K562 (cell line): Measurements from ENCODE around the gene CRELD2.

Experiments used
- CEBPZ ChIP-seq: fragments of 150-350 bp; IDR thresholded peaks from 2 replicates; pipeline ENCODE4 v1.6.1; 2014; ENCODE audit warnings: low read depth, mild to moderate bottlenecking, low read length, borderline replicate concordance
- PHB ChIP-seq: fragments of 250-450 bp; sonication (Bioruptor Pico); IDR thresholded peaks from 2 replicates; pipeline ENCODE4 v1.5.0; 2021
- POLR2A ChIP-seq: fragments of 450-650 bp; conservative IDR thresholded peaks from 2 replicates; pipeline ENCODE4 v1.6.1; 2016
- RHOXF2B ChIP-seq: fragments of 250-450 bp; sonication (Bioruptor Pico); conservative IDR thresholded peaks from 2 replicates; pipeline ENCODE4 v1.5.1; 2021
- SMAD4 ChIP-seq: fragments of 250-450 bp; sonication (Bioruptor Pico); conservative IDR thresholded peaks from 2 replicates; pipeline ENCODE4 v1.8.0; 2021; ENCODE audit warnings: inconsistent platforms, mild to moderate bottlenecking, moderate library complexity
- ZBTB11 ChIP-seq, 3 experiments: fragments of 200-800 bp in 1 of 3; fragments of 250-450 bp in 1 of 3; fragments of 450-650 bp in 1 of 3; sonication (Bioruptor Pico) in 1 of 3; sonication (Bioruptor generic) in 1 of 3; formaldehyde crosslinking in 1 of 3; IDR thresholded peaks; 2 replicates each; pipeline versions ENCODE4 v1.6.1 to v1.8.0; 2016 to 2022; ENCODE audit warnings: mild to moderate bottlenecking in 2 of 3, missing genetic modification characterization in 2 of 3, missing compliant biosample characterization in 1 of 3, moderate library complexity in 1 of 3
- ZNF318 ChIP-seq, 2 experiments: fragments of 450-650 bp; IDR thresholded peaks; 2 replicates each; pipeline ENCODE4 v1.6.1; 2016; ENCODE audit warnings: mild to moderate bottlenecking in 2 of 2, borderline replicate concordance in 1 of 2, low read depth in 1 of 2, moderate library complexity in 1 of 2

GRCh38 chr22:49926916-49927315, 8.5 kb downstream of the CRELD2 start:
- no peak for TF ChIP-seq POLR2A
- TF ChIP-seq ZBTB11 (CRISPR knock-in tag; IDR thresholded peaks at IDR 0.05) = no peak
- no peak for TF ChIP-seq CEBPZ
- no peak for TF ChIP-seq ZNF318 (IDR thresholded peaks at IDR 0.05; ENCODE audit: borderline replicate concordance in 1 of 2, low read depth in 1 of 2)
- TF ChIP-seq SMAD4 (CRISPR knock-in tag) = no peak
- TF ChIP-seq PHB (CRISPR knock-in tag) = no peak
- TF ChIP-seq RHOXF2B (CRISPR knock-in tag) = no peak
